ENCODE results near the gene IL17B. TPM values are rescaled to one million over a fixed set of nuclear protein-coding genes. Genes with fewer than 3 reads are reported as not detected.
"Not testable (repeated sequence)": the region's sequence is repeated elsewhere in the genome, so short reads cannot be mapped to it uniquely, and the experiment has no call there.

The IL17B gene
- total RNA-seq, 1 donor from 2014 or later = not detected

GRCh38 chr5:149399775-149400174 lies 20.7 kb upstream of the IL17B start:
- no peak for DNase-seq (ENCODE audit: extremely low spot score, unreplicated experiment)
- Mint-ChIP-seq H3K4me1 (ENCODE audit: unreplicated experiment) (peaks cover 47% of the 10 kb centered on the region), H3K27ac (ENCODE audit: unreplicated experiment) (peak overlapping the region; percentile 79), H3K36me3 (ENCODE audit: unreplicated experiment) (no peaks in the 10 kb centered on the region), H3K9me3 (ENCODE audit: unreplicated experiment) (no peaks in the 10 kb centered on the region), H3K4me3 (ENCODE audit: unreplicated experiment) (no peak overlapping the region), H3K27me3 (ENCODE audit: unreplicated experiment) (no peaks in the 10 kb centered on the region)
- no peak for TF ChIP-seq CTCF (IDR thresholded peaks at IDR 0.05)

- H3K9me3 Mint-ChIP-seq (ENCODE audit: unreplicated experiment); H3K27ac Mint-ChIP-seq (ENCODE audit: unreplicated experiment); H3K4me3 Mint-ChIP-seq (ENCODE audit: unreplicated experiment); DNase-seq (ENCODE audit: extremely low spot score, unreplicated experiment); H3K36me3 Mint-ChIP-seq (ENCODE audit: unreplicated experiment); H3K27me3 Mint-ChIP-seq (ENCODE audit: unreplicated experiment): not testable (repeated sequence)
- peaks cover 37% of the 10 kb centered on the region for H3K4me1 Mint-ChIP-seq (ENCODE audit: unreplicated experiment)
Observed at GRCh38 chr5:149398747-149399266, 19.7 kb upstream of the IL17B start.

- no peak overlapping the region for H3K4me3 Mint-ChIP-seq (ENCODE audit: unreplicated experiment)
- TF ChIP-seq CTCF (IDR thresholded peaks at IDR 0.05) = no peak
- peak overlapping the region; percentile 29 for H3K27ac Mint-ChIP-seq (ENCODE audit: unreplicated experiment)
- DNase-seq (ENCODE audit: extremely low spot score, unreplicated experiment) = no peak
- no peaks in the 10 kb centered on the region for H3K36me3 Mint-ChIP-seq (ENCODE audit: unreplicated experiment)
- peaks cover 28% of the 10 kb centered on the region for H3K4me1 Mint-ChIP-seq (ENCODE audit: unreplicated experiment)
- H3K9me3 Mint-ChIP-seq (ENCODE audit: unreplicated experiment) = no peaks in the 10 kb centered on the region
- no peaks in the 10 kb centered on the region for H3K27me3 Mint-ChIP-seq (ENCODE audit: unreplicated experiment)
Observed at GRCh38 chr5:149397530-149397929, 18.4 kb upstream of the IL17B start.

- not testable (repeated sequence) for DNase-seq (ENCODE audit: extremely low spot score, unreplicated experiment); H3K27me3 Mint-ChIP-seq (ENCODE audit: unreplicated experiment); H3K27ac Mint-ChIP-seq (ENCODE audit: unreplicated experiment); H3K4me3 Mint-ChIP-seq (ENCODE audit: unreplicated experiment); H3K36me3 Mint-ChIP-seq (ENCODE audit: unreplicated experiment); H3K9me3 Mint-ChIP-seq (ENCODE audit: unreplicated experiment)
- H3K4me1 Mint-ChIP-seq (ENCODE audit: unreplicated experiment) = peaks cover 15% of the 10 kb centered on the region
Observed at GRCh38 chr5:149394996-149395395, 15.9 kb upstream of the IL17B start.

- no peak overlapping the region for H3K4me3 Mint-ChIP-seq (ENCODE audit: unreplicated experiment)
- no peak for TF ChIP-seq CTCF (IDR thresholded peaks at IDR 0.05)
- no peak overlapping the region for H3K27ac Mint-ChIP-seq (ENCODE audit: unreplicated experiment)
- no peaks in the 10 kb centered on the region for H3K36me3 Mint-ChIP-seq (ENCODE audit: unreplicated experiment)
- no peaks in the 10 kb centered on the region for H3K27me3 Mint-ChIP-seq (ENCODE audit: unreplicated experiment)
- DNase-seq (ENCODE audit: extremely low spot score, unreplicated experiment) = no peak
- peaks cover 21% of the 10 kb centered on the region for H3K4me1 Mint-ChIP-seq (ENCODE audit: unreplicated experiment)
- peaks cover 3% of the 10 kb centered on the region for H3K9me3 Mint-ChIP-seq (ENCODE audit: unreplicated experiment)
Observed at GRCh38 chr5:149392718-149393117, 13.6 kb upstream of the IL17B start.

- H3K27me3 Mint-ChIP-seq (ENCODE audit: unreplicated experiment) = no peaks in the 10 kb centered on the region
- H3K4me3 Mint-ChIP-seq (ENCODE audit: unreplicated experiment) = no peak overlapping the region
- TF ChIP-seq CTCF (IDR thresholded peaks at IDR 0.05) = no peak
- peaks cover 26% of the 10 kb centered on the region for H3K4me1 Mint-ChIP-seq (ENCODE audit: unreplicated experiment)
- no peaks in the 10 kb centered on the region for H3K36me3 Mint-ChIP-seq (ENCODE audit: unreplicated experiment)
- DNase-seq (ENCODE audit: extremely low spot score, unreplicated experiment) = no peak
- H3K27ac Mint-ChIP-seq (ENCODE audit: unreplicated experiment) = no peak overlapping the region
- H3K9me3 Mint-ChIP-seq (ENCODE audit: unreplicated experiment) = peaks cover 3% of the 10 kb centered on the region
Observed at GRCh38 chr5:149391524-149391923, 12.4 kb upstream of the IL17B start.

GRCh38 chr5:149391076-149391475 lies 12.0 kb upstream of the IL17B start:
- not testable (repeated sequence) for H3K27ac Mint-ChIP-seq (ENCODE audit: unreplicated experiment); H3K9me3 Mint-ChIP-seq (ENCODE audit: unreplicated experiment); DNase-seq (ENCODE audit: extremely low spot score, unreplicated experiment); H3K27me3 Mint-ChIP-seq (ENCODE audit: unreplicated experiment); H3K36me3 Mint-ChIP-seq (ENCODE audit: unreplicated experiment); H3K4me3 Mint-ChIP-seq (ENCODE audit: unreplicated experiment)
- peaks cover 31% of the 10 kb centered on the region for H3K4me1 Mint-ChIP-seq (ENCODE audit: unreplicated experiment)

All from osteocyte (in vitro differentiated cells).